NCI-H187 treated with DMSO at 0.1 percent for 48 hours (cell line): ENCODE data around the gene SORCS1.

Experiments
- DNase-seq: peaks from one replicate; lab custom pipeline; 2025; lab: John Stamatoyannopoulos, UW

Gene SORCS1

DNA sequence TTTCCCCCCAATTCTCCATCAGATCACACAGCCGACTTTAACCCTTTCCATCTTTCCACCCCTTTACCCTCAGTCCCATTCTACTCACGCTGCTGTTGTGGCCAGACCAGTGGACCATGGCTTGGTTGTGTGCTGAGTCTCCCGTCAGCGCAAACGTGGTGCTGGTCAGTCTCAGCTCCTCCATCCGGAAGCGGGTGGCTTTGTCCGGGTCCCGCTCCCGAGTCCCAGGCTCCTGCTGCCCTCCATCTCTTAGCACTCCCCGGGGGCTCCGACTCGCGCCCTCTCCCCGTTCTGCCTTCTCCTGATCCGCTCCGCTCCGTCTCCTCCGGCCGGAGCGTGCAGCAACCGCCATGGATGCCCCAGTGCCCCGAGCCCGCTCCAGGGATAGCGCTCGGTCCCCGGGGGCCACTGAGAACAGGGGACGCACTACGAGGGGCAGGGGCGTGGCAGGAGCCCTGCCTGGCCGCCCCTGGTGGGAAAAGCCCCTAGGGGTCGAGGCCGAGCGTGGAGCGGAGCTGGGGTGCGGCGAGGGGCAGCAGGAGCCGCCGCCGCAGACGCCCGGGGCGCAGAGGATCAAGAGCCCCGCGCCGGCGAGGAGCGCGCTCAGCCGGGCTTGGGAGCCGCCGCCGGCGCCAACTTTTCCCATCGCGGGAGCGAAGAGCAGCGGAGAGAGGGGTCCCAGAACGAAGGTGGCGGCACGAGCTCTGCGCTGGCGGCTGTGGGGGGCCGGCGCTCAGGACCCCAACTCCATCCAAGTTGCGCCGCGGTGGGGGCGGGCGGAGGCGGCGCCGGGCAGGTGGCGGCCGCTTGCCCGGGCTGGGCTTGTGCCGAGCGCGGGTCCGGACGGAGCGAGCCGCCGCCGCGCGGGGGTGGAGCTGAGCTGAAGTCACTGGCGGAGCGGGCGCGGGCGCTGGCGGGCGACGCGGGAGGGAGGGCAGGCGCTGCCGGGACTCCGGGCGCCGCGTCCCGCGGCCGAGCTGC, at the start of gene SORCS1:
Gene SORCS1, minus strand, starts transcription at position 826 of the 981 bp plus-strand sequence.
- no peak for DNase-seq

GRCh38 chr10:107214261-107214660, 49.8 kb upstream of the SORCS1 start:
- DNase-seq = no peak

GRCh38 chr10:107213861-107214260, 49.4 kb upstream of the SORCS1 start:
- DNase-seq = no peak

GRCh38 chr10:107206833-107207232, 42.3 kb upstream of the SORCS1 start:
- DNase-seq = no peak

DNA sequence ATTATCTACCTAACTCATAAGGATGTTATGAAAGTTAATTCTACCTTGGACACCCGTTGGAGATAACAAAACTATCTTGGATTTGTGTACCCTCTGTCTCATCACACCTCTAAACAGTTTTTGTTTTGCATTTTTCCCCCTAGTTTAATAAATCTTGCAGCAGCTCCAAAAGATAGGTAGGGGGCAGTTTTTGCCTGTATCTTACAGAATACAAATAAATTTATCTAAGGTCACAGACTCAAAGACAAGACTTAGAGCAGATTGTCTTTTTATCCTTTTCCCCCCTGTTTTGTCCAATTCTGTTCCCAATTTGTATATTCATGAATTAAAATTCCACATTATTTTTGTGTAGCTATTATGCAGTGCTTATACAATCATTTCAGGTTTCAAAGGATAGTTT, 5.0 kb upstream of the SORCS1 start:
- DNase-seq = no peak

GRCh38 chr10:107168738-107169137, 4.2 kb upstream of the SORCS1 start:
- DNase-seq = no peak

DNA sequence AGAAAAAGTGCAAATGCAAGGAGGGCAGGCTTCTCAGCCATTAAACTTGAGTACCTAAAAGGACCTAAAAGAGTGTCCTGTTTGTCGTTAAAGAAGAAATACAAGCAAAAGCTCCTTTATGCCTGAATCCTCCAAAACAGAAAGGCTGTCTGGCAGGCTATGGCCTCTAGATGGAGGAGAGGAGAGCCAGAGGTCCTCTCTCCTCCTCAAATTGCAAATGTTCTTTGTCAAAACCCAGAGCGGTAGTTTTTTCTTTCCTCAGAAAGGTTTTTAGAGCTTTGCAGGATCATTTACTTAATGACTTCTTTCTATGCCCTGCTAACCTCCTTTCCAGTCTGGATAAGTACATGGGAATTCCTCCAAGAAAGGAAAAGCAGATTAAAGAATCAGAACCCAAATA, 1.9 kb upstream of the SORCS1 start:
- no peak for DNase-seq

GRCh38 chr10:107164992-107165391, 486 bp upstream of the SORCS1 start:
- no peak for DNase-seq

- no peak for DNase-seq
These were observed 1.2 kb downstream of the SORCS1 start for GRCh38 chr10:107163076-107163855.

DNA sequence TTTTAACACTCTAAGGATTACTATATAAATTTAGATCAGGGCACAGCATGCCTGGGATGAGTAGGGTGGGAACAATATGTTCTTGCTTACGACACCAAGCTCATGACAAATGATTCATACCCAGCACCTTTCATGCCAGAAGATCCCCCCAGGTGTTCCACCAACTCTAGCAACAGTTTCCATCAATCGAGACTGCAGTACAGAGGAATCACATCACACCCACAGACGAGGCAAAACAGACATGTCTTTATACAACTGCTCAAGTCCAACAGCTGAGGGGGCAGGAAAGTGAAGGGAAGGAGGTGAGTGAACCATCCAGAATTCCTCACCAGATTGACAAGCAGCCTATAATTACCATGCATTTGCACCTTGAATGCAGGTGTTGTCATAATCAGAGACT, 3.6 kb downstream of the SORCS1 start:
- no peak for DNase-seq

DNA sequence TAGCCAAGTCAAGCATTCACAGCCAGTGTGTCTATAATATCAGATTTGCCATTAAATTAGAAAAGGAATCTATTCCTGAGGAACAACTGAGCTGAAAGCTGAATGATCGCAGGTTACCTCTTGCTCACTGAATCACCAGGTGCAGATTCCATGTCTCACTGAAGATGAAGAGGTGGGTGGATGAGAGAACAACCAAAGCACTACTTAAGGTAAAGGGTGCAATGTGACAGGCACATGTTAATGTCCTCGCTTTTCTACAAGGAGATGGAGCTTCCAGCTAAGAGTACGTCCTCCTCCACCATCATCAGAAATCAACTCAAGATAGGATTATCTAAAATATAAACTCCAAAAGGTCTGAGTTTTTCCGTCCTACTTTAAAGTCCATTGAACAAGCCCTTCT, 4.6 kb downstream of the SORCS1 start:
- no peak for DNase-seq

- no peak for DNase-seq
These were observed 7.4 kb downstream of the SORCS1 start for GRCh38 chr10:107157071-107157470.

DNA sequence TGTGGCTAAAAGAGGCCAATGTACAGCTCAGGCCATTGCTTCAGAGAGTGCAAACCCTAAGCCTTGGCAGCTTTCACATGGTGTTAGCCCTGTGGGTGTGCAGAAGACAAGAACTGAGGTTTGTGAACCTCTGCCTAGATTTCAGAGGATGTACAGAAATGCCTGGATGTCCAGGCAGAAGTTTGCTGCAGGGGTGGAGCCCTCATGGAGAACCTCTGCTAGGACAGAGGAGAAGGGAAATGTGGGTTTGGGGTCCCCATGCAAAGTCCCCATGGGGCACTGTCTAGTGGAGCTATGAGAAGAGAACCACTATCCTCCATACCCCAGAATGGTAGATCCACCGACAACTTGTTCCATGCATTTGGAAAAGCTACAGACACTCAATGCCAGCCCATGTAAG, 12.4 kb downstream of the SORCS1 start:
- no peak for DNase-seq

DNA sequence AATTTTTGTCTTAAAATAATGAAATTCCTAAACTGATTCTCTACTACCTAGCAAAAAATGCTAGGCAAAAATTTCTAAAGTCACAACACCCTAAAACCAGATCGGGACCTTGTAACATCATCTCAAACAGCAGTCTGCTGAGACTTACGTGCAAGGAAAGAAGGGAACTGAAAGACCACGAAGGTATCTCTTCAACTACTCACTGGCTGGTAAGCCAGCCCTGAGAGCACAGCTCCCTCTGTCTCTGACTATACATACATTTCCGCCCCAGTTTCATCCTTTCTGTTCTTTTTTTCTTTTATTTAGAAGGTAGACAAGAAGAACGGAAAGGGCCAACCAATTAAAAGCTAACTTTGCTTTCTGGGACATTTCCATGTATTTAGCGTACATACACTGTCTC, 15.6 kb downstream of the SORCS1 start:
- DNase-seq = no peak

DNA sequence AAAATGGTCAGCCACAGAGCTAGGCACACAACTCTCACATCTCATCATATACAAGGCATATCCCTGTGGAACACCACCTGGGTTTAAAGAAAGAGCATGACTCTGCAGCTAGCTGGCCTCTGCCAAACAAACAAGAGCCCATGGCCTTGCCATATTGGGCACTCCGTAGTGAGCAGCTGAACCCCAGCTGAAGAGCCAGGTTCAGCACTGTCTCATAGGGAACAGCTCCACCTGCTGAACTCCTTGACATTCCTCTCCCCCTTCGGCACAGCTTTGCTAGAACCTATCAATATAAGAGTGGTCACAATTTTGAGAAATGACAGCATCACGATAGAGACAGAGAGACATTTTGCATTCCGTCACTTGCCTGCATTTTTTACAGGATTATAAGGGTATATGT, 20.0 kb downstream of the SORCS1 start:
- DNase-seq = no peak

GRCh38 chr10:107141524-107142061, 22.9 kb downstream of the SORCS1 start:
- DNase-seq = no peak

DNA sequence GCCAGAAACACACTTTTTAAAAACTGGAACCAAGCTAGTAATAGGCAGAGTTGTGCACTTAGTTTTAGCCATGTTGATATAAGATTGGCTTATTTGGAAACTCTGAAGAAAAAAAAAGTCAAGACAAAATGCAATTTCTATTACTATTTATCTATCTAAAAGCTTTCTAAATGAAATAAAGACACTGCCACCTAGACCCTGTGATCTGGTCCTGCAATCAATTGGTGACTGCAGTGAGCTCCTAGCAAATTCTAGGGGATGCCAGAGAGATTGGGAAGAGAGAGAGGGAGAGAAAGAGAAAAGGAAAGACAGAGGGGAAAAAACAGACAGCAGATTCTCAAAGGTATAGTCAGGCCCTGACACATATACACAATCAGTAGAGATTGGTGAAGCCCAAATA, 25.3 kb downstream of the SORCS1 start:
- no peak for DNase-seq

GRCh38 chr10:107133656-107134055, 30.9 kb downstream of the SORCS1 start:
- DNase-seq = no peak

- DNase-seq = no peak
These were observed 35.5 kb downstream of the SORCS1 start for GRCh38 chr10:107129000-107129399.

GRCh38 chr10:107126512-107127065, 37.9 kb downstream of the SORCS1 start:
- DNase-seq = no peak

DNA sequence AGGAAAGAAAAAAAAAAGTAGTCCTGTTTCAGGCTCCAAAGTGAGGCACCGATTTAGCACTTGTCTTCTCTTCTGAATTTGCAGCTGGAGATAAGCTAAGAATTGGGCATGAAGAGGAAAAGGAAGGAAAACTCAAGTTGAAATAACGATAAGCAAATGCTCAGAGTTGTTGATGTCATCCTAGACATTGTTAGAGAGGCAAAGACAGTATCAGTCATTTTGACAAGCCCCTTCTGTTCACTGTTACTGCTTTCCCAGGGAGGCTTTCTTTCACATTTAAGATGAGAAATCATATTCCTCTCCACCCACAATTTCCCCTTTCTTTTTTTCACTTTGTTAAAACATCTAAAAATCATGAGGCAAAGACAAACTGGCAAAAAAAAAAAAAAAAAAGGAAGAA, 41.8 kb downstream of the SORCS1 start:
- no peak for DNase-seq

DNA sequence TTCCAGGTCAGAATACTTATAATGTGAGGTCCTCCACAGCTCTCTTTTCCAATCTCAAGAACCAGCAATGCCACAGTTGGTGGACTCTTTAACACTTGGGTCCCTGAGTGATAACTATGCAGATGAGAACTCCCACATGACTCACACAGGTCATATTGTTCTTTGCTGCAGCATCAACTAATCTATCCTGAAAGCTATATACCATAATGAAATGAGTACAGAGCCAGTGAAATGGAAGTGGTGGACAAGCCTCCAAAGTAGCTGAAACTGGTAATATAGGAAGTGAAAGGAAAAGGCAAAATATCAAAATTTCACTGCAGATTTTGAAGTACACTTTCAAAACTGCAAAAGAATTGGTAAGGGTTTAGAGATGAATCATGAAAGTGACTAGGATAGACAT, 45.6 kb downstream of the SORCS1 start:
- no peak for DNase-seq
